H1 (cell line): ENCODE results near the gene KCP. TPM values are rescaled to one million over a fixed set of nuclear protein-coding genes. Genes with fewer than 3 reads are reported as not detected.

Experiments
- CTCF ChIA-PET: fragments of 300-600 bp; sonication (Branson Sonifier 250); formaldehyde crosslinking; loops from one replicate; lab custom pipeline; 2021; ENCODE audit not compliant: partially characterized antibody; lab: Charles Lee
- POLR2A ChIA-PET: fragments of 300-600 bp; sonication (Branson Sonifier 250); formaldehyde crosslinking; loops from one replicate; lab custom pipeline; 2021; ENCODE audit warnings: inconsistent platforms; ENCODE audit not compliant: partially characterized antibody; lab: Charles Lee
- DNase-seq, 2 experiments: peaks; one replicate each; pipeline versions ENCODE4 v3.0.0 to v3.0.0-alpha.2; 2010 to 2022; ENCODE audit warnings: low spot score in 2 of 2, low read depth in 1 of 2, mixed read lengths in 1 of 2
- FAIRE-seq: peaks from 2 replicates; lab custom pipeline; 2011; peaks lifted over from hg19 to GRCh38; lab: Jason Lieb, UNC
- H2AFZ ChIP-seq: 2 replicates; pipeline ENCODE4 v1.8.1; 2012; ENCODE audit warnings: low read length, inconsistent platforms
- H2AK5ac ChIP-seq: 2 replicates; pipeline ENCODE4 v1.6.1; 2013; ENCODE audit warnings: low read depth, low read length
- H2BK120ac ChIP-seq: replicated peaks from 2 replicates; pipeline ENCODE3; 2013; ENCODE audit warnings: low read depth, low read length, inconsistent platforms
- H2BK12ac ChIP-seq: 2 replicates; pipeline ENCODE4 v1.6.1; 2013; ENCODE audit warnings: low read depth, low read length
- H2BK15ac ChIP-seq: 2 replicates; pipeline ENCODE4 v1.6.1; 2013; ENCODE audit warnings: low read length
- H2BK20ac ChIP-seq: 2 replicates; pipeline ENCODE4 v1.6.1; 2013; ENCODE audit warnings: low read length
- H2BK5ac ChIP-seq: 2 replicates; pipeline ENCODE4 v1.6.1; 2013; ENCODE audit warnings: low read depth, low read length
- H3K14ac ChIP-seq: 2 replicates; pipeline ENCODE4 v1.6.1; 2013; ENCODE audit warnings: inconsistent platforms; ENCODE audit not compliant: insufficient read length
- H3K18ac ChIP-seq: 2 replicates; pipeline ENCODE4 v1.6.1; 2013; ENCODE audit warnings: low read length; ENCODE audit errors: extremely low read depth
- H3K23ac ChIP-seq: 2 replicates; pipeline ENCODE4 v1.6.1; 2013; ENCODE audit warnings: inconsistent platforms; ENCODE audit not compliant: insufficient read length
- H3K23me2 ChIP-seq: 2 replicates; pipeline ENCODE4 v1.6.1; 2013; ENCODE audit warnings: low read depth, low read length
- H3K27ac ChIP-seq: 2 replicates; pipeline ENCODE4 v1.6.1; 2011; ENCODE audit warnings: low read depth, low read length, inconsistent platforms
- H3K27me3 ChIP-seq, 4 experiments: replicated peaks in 1 of 4; 1 replicate in 1 of 4; 2 replicates in 3 of 4; pipeline versions ENCODE4 v1.6.1 to v1.8.1; 2011 to 2013; ENCODE audit warnings: low read length in 3 of 4, mild to moderate bottlenecking in 3 of 4, inconsistent platforms in 2 of 4, mixed read lengths in 2 of 4, moderate library complexity in 1 of 4; ENCODE audit not compliant: control insufficient read depth in 3 of 4, insufficient read depth in 3 of 4; ENCODE audit errors: extremely low read depth in 1 of 4
- H3K36me3 ChIP-seq, 4 experiments: 2 replicates each; pipeline versions ENCODE4 v1.6.1 to v1.8.1; 2011 to 2013; ENCODE audit warnings: mild to moderate bottlenecking in 4 of 4, low read length in 3 of 4, moderate library complexity in 2 of 4, control low read depth in 1 of 4, inconsistent platforms in 1 of 4; ENCODE audit not compliant: insufficient read depth in 4 of 4, control insufficient read depth in 2 of 4
- H3K4ac ChIP-seq: replicated peaks from 2 replicates; pipeline ENCODE3; 2013; ENCODE audit warnings: low read length, low read depth, mixed read lengths, inconsistent platforms; ENCODE audit not compliant: insufficient read length
- H3K4me1 ChIP-seq, 4 experiments: replicated peaks in 1 of 4; 1 replicate in 1 of 4; 2 replicates in 3 of 4; pipeline versions ENCODE4 v1.6.1 to v1.8.1; 2011 to 2013; ENCODE audit warnings: low read length in 3 of 4, inconsistent platforms in 2 of 4, mixed read lengths in 1 of 4; ENCODE audit not compliant: insufficient read depth in 4 of 4, control insufficient read depth in 3 of 4
- H3K4me2 ChIP-seq, 2 experiments: 2 replicates each; pipeline versions ENCODE4 v1.6.1 to v1.8.1; 2011 to 2013; ENCODE audit warnings: low read depth in 2 of 2, low read length in 2 of 2, control low read depth in 1 of 2, inconsistent platforms in 1 of 2, mild to moderate bottlenecking in 1 of 2; ENCODE audit not compliant: insufficient read depth in 1 of 2
- H3K4me3 ChIP-seq, 4 experiments: fragments of 200-600, 300-600 bp in 1 of 4; sonication (generic), shearing (Covaris generic), sonication (Bioruptor Twin) in 1 of 4; 2 replicates each; pipeline versions ENCODE4 v1.5.1 to v1.8.1; 2011 to 2016; ENCODE audit warnings: low read length in 4 of 4, low read depth in 3 of 4, control low read depth in 2 of 4, inconsistent platforms in 2 of 4, mild to moderate bottlenecking in 2 of 4, mixed read lengths in 1 of 4, moderate library complexity in 1 of 4; ENCODE audit not compliant: insufficient read depth in 2 of 4; ENCODE audit errors: extremely low read depth in 1 of 4
- H3K56ac ChIP-seq: replicated peaks from 2 replicates; pipeline ENCODE3; 2013; ENCODE audit warnings: low read depth, mild to moderate bottlenecking, mixed read lengths, low read length, inconsistent platforms; ENCODE audit not compliant: insufficient read length
- H3K79me1 ChIP-seq: 2 replicates; pipeline ENCODE4 v1.6.1; 2013; ENCODE audit warnings: low read depth, low read length, control low read depth
- H3K79me2 ChIP-seq, 2 experiments: 2 replicates each; pipeline versions ENCODE4 v1.6.1 to v1.8.1; 2012 to 2013; ENCODE audit warnings: low read length in 2 of 2, mild to moderate bottlenecking in 2 of 2, inconsistent platforms in 1 of 2; ENCODE audit not compliant: insufficient read depth in 2 of 2, control insufficient read depth in 1 of 2
- H3K9ac ChIP-seq, 4 experiments: replicated peaks in 1 of 4; 1 replicate in 1 of 4; 2 replicates in 3 of 4; pipeline versions ENCODE4 v1.6.1 to v1.8.1; 2011 to 2013; ENCODE audit warnings: low read depth in 3 of 4, low read length in 3 of 4, control low read depth in 2 of 4, mild to moderate bottlenecking in 2 of 4, moderate library complexity in 2 of 4, inconsistent platforms in 1 of 4; ENCODE audit errors: extremely low read depth in 1 of 4
- H3K9me3 ChIP-seq, 2 experiments: 2 replicates each; pipeline versions ENCODE4 v1.6.1 to v1.8.1; 2012 to 2013; ENCODE audit warnings: mild to moderate bottlenecking in 2 of 2, moderate library complexity in 2 of 2, control low read depth in 1 of 2, inconsistent platforms in 1 of 2, low read depth in 1 of 2, low read length in 1 of 2, mixed read lengths in 1 of 2; ENCODE audit not compliant: insufficient read depth in 2 of 2
- H4K20me1 ChIP-seq, 2 experiments: replicated peaks in 1 of 2; 2 replicates each; pipeline versions ENCODE3 to v1.8.1; 2011 to 2013; ENCODE audit warnings: inconsistent platforms in 2 of 2, low read length in 2 of 2, mild to moderate bottlenecking in 1 of 2; ENCODE audit not compliant: insufficient read depth in 2 of 2, control insufficient read depth in 1 of 2
- H4K5ac ChIP-seq: 2 replicates; pipeline ENCODE4 v1.6.1; 2013; ENCODE audit warnings: low read length, low read depth, mixed read lengths, inconsistent platforms; ENCODE audit not compliant: insufficient read length
- H4K8ac ChIP-seq: 2 replicates; pipeline ENCODE4 v1.8.0; 2013; ENCODE audit warnings: mild to moderate bottlenecking, moderate library complexity, low read length, inconsistent platforms; ENCODE audit not compliant: insufficient read depth; ENCODE audit errors: extremely low read depth
- H4K91ac ChIP-seq: replicated peaks from 2 replicates; pipeline ENCODE3; 2013; ENCODE audit warnings: low read length, mixed read lengths, inconsistent platforms; ENCODE audit not compliant: insufficient read length
- ATF2 ChIP-seq: IDR thresholded peaks from 2 replicates; pipeline ENCODE4 v1.6.1; 2012; ENCODE audit warnings: low read length, inconsistent platforms
- CTBP2 ChIP-seq: IDR thresholded peaks from 2 replicates; pipeline ENCODE4 v1.7.0; 2011; ENCODE audit warnings: borderline replicate concordance, mild to moderate bottlenecking, moderate library complexity, mixed read lengths, low read length; ENCODE audit not compliant: insufficient read depth, insufficient read length
- E2F6 ChIP-seq: IDR thresholded peaks from 2 replicates; pipeline ENCODE4 v1.6.1; 2012; ENCODE audit warnings: inconsistent platforms
- NANOG ChIP-seq: IDR thresholded peaks from 2 replicates; pipeline ENCODE4 v1.6.1; 2011; ENCODE audit warnings: low read length, low read depth, mild to moderate bottlenecking, inconsistent platforms; ENCODE audit not compliant: insufficient read depth, poor library complexity, severe bottlenecking
- PHF8 ChIP-seq: fragments of 200-600 bp; sonication (generic); conservative IDR thresholded peaks from 2 replicates; pipeline ENCODE4 v1.7.1; 2012; ENCODE audit warnings: low read depth, mild to moderate bottlenecking, inconsistent platforms, low read length, moderate library complexity
- ZNF274 ChIP-seq: IDR thresholded peaks from 2 replicates; pipeline ENCODE4 v1.7.0; 2012; ENCODE audit warnings: low read length, borderline replicate concordance; ENCODE audit errors: extremely low read depth
- WGBS, 2 experiments: shearing (Covaris generic) in 1 of 2; methylation state at CpG; one replicate each; pipeline versions ENCODE4 v1.1.6 to v1.1.7; 2013 to 2015; ENCODE audit warnings: low lambda C conversion rate in 2 of 2, mixed read lengths in 2 of 2, inconsistent platforms in 1 of 2, low coverage in 1 of 2, missing lambda C conversion rate in 1 of 2; ENCODE audit not compliant: insufficient replicate concordance in 2 of 2, insufficient coverage in 1 of 2, insufficient read length in 1 of 2; ENCODE audit errors: extremely low coverage in 1 of 2, missing lambda C conversion rate in 1 of 2; 5-methylcytosine and 5-hydroxymethylcytosine counted together
- polyA plus RNA-seq, 7 experiments: library from polyadenylated mRNA; depleted of rRNA in 3 of 7; stranded (reverse) in 5 of 7; unstranded in 2 of 7; fragments of >200 nt in 5 of 7; fragments of 200-250 nt in 2 of 7; gene quantifications; 1 replicate in 5 of 7; 2 replicates in 1 of 7; 4 replicates in 1 of 7; pipeline versions ENCODE4 v1.2.1 to v1.2.3, GENCODE V29; 2011 to 2013; ENCODE audit warnings: missing spikeins in 2 of 7, mixed read lengths in 2 of 7
- total RNA-seq: library from RNA; stranded (reverse); fragmentation: NEBNext Ultra II Directional; extraction: Animal tissue kit (Norgen Biotek cat#: 25700); gene quantifications from 2 replicates; pipeline ENCODE4 v1.2.1, GENCODE V29; 2021

KCP gene
- total and polyA plus RNA-seq, 2 of the 8 experiments (the other 6 are each of a cell fraction or from before 2014, with no cell fraction given): 1.3 to 2.0 TPM

- Histone ChIP-seq H3K23me2 (peaks cover 24% of the 10 kb centered on the region), H2BK20ac (peak within 1 kb of the TSS; percentile 93; the same call in 1 of the 2 replicates), H3K27ac (no peak within 1 kb of the TSS), H4K5ac (no peak within 1 kb of the TSS), H2BK15ac (peak within 1 kb of the TSS; percentile 95; the same call in 1 of the 2 replicates), H4K91ac (peak within 1 kb of the TSS; percentile 45), H2BK120ac (no peak within 1 kb of the TSS), H3K23ac (no peak within 1 kb of the TSS), H3K4ac (no peak within 1 kb of the TSS), H3K79me1 (no peaks in the 10 kb centered on the region), H3K9ac (peak within 1 kb of the TSS in 2 of 4 experiments; percentile 4 to 33; a peak in 1 of 7 replicates), H2BK5ac (peak within 1 kb of the TSS; percentile 75; the same call in 1 of the 2 replicates), H3K4me1 (peaks cover 3 to 53% (median 31%) of the 10 kb centered on the region in 4 experiments), H3K36me3 (no peaks in the 10 kb centered on the region), H3K4me2 (peak within 1 kb of the TSS; percentile 99 to 100), H2AK5ac (no peak within 1 kb of the TSS), H3K18ac (peak within 1 kb of the TSS; percentile 96), H3K4me3 (peak within 1 kb of the TSS; percentile 45 to 66 (median 57)), H3K56ac (no peak within 1 kb of the TSS), H4K20me1 (no peaks in the 10 kb centered on the region), H2BK12ac (peak within 1 kb of the TSS; percentile 99), H3K14ac (no peak within 1 kb of the TSS), H3K27me3 (peaks cover 8 to 27% (median 27%) of the 10 kb centered on the region in 4 experiments; a peak in 6 of 7 replicates), H3K9me3 (no peaks in the 10 kb centered on the region), H3K79me2 (no peaks in the 10 kb centered on the region), H2AFZ (peak within 1 kb of the TSS; percentile 90; the same call in 1 of the 2 replicates), H4K8ac (peak within 1 kb of the TSS; percentile 29; the same call in 1 of the 2 replicates)
- DNase-seq (peak in 1 of 2 experiments; percentile 72), FAIRE-seq (no peak)
- CTCF ChIA-PET: interaction anchor here (1.2 to 7.6 kb wide), 9 partner anchors 11 to 49 kb away, joined by 3 to 71 read pairs (median 5); partner anchors contain the start of gene ATP6V1F
- 1% methylated on average over 34 of the region's 109 CpGs; no CpG with 5 or more reads in 1 of the 2 experiments for WGBS, 2 experiments
- POLR2A ChIA-PET: interaction anchor here (1.0 to 5.7 kb wide), 11 partner anchors 9 to 339 kb away, joined by 3 to 31 read pairs (median 5); partner anchors contain the start of gene ATP6V1F
- no peak for TF ChIP-seq ZNF274
- 0 out of 2 replicates have a peak, but pooled peaks have one; percentile 7 for TF ChIP-seq PHF8
- TF ChIP-seq NANOG: no peak
- TF ChIP-seq E2F6: peak; percentile 81
- no peak for TF ChIP-seq CTBP2
- TF ChIP-seq ATF2: no peak
Measured at GRCh38 chr7:128830231-128831177, 80.0 kb downstream of the KCP start, which contains the start of gene FLNC. TSS of gene FLNC (plus strand) at chr7:128830406. CDS start at chr7:128830638, 232 bp downstream.
